ENCODE results near the gene PTPMT1. TPM values are rescaled to one million over a fixed set of nuclear protein-coding genes. Genes with fewer than 3 reads are reported as not detected.

Gene PTPMT1
- polyA plus RNA-seq, 2 of the 4 experiments (the other 2 are of a cell fraction): 63.4 to 69.2 TPM

DNA sequence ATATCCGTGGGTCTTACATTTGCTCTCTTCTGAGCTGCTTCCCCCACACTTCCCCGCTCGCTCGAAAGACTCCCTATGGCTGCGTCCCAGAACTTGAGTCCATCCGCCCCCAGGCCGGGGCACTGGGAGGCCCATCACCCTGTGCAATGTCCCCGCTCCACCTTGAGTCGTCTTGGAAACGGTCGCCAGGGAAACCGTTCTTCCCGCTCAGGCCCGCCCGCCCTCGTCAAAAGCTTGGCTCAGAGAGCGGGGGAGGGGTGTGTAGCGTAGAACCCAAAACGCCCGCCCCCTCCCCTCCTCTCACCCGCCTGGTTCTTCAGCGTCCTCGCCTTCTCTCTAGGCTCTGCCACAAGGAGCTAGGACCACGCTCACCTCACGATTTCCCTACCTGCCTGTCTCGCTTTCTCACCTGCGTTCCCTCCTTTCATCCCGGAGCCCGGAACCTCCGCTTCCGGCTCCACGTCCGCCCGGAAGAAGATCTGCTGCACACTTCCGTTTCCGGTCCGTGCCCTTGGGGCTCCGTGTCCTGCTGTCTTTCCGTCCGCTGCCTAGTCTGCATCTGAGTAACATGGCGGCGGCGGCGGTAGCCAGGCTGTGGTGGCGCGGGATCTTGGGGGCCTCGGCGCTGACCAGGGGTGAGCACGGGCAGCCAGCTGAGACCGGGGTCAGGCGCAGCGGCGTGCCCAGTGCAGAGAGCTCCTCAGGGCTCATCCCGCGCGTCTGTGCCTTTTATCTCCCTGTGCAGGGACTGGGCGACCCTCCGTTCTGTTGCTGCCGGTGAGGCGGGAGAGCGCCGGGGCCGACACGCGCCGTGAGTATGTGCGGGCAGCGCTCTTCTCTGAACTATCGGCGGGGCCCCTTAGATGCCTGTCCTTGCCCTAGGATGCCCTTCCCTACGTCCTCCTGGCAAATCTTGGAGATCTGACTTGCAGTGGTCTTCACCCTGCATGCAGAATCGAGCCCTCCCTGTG, 13.4 kb downstream of the PTPMT1 start, which contains the start of the genes KBTBD4 and NDUFS3 (continued):
- TF ChIP-seq NR3C1 (IDR thresholded peaks at IDR 0.05): no peak
- TF ChIP-seq, protein P1, sequence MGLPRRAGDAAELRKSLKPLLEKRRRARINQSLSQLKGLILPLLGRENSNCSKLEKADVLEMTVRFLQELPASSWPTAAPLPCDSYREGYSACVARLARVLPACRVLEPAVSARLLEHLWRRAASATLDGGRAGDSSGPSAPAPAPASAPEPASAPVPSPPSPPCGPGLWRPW (IDR thresholded peaks at IDR 0.05): no peak
- TF ChIP-seq MAFK (IDR thresholded peaks at IDR 0.05; ENCODE audit: partially characterized antibody): no peak
- TF ChIP-seq, protein P2, sequence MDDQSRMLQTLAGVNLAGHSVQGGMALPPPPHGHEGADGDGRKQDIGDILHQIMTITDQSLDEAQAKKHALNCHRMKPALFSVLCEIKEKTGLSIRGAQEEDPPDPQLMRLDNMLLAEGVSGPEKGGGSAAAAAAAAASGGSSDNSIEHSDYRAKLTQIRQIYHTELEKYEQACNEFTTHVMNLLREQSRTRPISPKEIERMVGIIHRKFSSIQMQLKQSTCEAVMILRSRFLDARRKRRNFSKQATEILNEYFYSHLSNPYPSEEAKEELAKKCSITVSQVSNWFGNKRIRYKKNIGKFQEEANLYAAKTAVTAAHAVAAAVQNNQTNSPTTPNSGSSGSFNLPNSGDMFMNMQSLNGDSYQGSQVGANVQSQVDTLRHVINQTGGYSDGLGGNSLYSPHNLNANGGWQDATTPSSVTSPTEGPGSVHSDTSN (IDR thresholded peaks at IDR 0.05): peak; percentile 69
- TF ChIP-seq, protein P3, sequence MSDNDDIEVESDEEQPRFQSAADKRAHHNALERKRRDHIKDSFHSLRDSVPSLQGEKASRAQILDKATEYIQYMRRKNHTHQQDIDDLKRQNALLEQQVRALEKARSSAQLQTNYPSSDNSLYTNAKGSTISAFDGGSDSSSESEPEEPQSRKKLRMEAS (IDR thresholded peaks at IDR 0.05): peak; percentile 95
- no peak for TF ChIP-seq SMC3 (IDR thresholded peaks at IDR 0.05)
- TF ChIP-seq, protein P4, sequence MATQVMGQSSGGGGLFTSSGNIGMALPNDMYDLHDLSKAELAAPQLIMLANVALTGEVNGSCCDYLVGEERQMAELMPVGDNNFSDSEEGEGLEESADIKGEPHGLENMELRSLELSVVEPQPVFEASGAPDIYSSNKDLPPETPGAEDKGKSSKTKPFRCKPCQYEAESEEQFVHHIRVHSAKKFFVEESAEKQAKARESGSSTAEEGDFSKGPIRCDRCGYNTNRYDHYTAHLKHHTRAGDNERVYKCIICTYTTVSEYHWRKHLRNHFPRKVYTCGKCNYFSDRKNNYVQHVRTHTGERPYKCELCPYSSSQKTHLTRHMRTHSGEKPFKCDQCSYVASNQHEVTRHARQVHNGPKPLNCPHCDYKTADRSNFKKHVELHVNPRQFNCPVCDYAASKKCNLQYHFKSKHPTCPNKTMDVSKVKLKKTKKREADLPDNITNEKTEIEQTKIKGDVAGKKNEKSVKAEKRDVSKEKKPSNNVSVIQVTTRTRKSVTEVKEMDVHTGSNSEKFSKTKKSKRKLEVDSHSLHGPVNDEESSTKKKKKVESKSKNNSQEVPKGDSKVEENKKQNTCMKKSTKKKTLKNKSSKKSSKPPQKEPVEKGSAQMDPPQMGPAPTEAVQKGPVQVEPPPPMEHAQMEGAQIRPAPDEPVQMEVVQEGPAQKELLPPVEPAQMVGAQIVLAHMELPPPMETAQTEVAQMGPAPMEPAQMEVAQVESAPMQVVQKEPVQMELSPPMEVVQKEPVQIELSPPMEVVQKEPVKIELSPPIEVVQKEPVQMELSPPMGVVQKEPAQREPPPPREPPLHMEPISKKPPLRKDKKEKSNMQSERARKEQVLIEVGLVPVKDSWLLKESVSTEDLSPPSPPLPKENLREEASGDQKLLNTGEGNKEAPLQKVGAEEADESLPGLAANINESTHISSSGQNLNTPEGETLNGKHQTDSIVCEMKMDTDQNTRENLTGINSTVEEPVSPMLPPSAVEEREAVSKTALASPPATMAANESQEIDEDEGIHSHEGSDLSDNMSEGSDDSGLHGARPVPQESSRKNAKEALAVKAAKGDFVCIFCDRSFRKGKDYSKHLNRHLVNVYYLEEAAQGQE (IDR thresholded peaks at IDR 0.05): peak; percentile 42; the same call in 1 of the 2 replicates
- no peak for TF ChIP-seq EHF (CRISPR knock-in tag; IDR thresholded peaks at IDR 0.05)
- TF ChIP-seq FOXS1 (CRISPR knock-in tag; IDR thresholded peaks at IDR 0.05): no peak
- TF ChIP-seq, protein P5, sequence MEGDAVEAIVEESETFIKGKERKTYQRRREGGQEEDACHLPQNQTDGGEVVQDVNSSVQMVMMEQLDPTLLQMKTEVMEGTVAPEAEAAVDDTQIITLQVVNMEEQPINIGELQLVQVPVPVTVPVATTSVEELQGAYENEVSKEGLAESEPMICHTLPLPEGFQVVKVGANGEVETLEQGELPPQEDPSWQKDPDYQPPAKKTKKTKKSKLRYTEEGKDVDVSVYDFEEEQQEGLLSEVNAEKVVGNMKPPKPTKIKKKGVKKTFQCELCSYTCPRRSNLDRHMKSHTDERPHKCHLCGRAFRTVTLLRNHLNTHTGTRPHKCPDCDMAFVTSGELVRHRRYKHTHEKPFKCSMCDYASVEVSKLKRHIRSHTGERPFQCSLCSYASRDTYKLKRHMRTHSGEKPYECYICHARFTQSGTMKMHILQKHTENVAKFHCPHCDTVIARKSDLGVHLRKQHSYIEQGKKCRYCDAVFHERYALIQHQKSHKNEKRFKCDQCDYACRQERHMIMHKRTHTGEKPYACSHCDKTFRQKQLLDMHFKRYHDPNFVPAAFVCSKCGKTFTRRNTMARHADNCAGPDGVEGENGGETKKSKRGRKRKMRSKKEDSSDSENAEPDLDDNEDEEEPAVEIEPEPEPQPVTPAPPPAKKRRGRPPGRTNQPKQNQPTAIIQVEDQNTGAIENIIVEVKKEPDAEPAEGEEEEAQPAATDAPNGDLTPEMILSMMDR (IDR thresholded peaks at IDR 0.05): no peak
- TF ChIP-seq RCOR1 (IDR thresholded peaks at IDR 0.05; ENCODE audit: low read depth, low read length): no peak
- TF ChIP-seq CHD4 (IDR thresholded peaks at IDR 0.05; ENCODE audit: borderline replicate concordance): no peak
- TF ChIP-seq POLR2AphosphoS2 (conservative IDR thresholded peaks at IDR 0.05; ENCODE audit: low read length): no peak
- peak; percentile 78 for TF ChIP-seq POLR2A (IDR thresholded peaks at IDR 0.05; ENCODE audit: low read length)
- TF ChIP-seq CHD2 (IDR thresholded peaks at IDR 0.05; ENCODE audit: low read length, partially characterized antibody): peak; percentile 58
- peak; percentile 51; the same call in 1 of the 2 replicates for TF ChIP-seq PHF8 (IDR thresholded peaks at IDR 0.05; ENCODE audit: borderline replicate concordance, low read depth)
- TF ChIP-seq TFCP2L1 (CRISPR knock-in tag; IDR thresholded peaks at IDR 0.05): no peak
- peak in 1 of 2 experiments; percentile 20; a peak in 1 of 5 replicates for TF ChIP-seq RAD21 (conservative IDR thresholded peaks at IDR 0.05 in 1 of 2, IDR thresholded peaks at IDR 0.05 in 1 of 2)
- peak; percentile 60; the same call in 1 of the 2 replicates for TF ChIP-seq RFX5 (IDR thresholded peaks at IDR 0.05)
- TF ChIP-seq, protein P6, sequence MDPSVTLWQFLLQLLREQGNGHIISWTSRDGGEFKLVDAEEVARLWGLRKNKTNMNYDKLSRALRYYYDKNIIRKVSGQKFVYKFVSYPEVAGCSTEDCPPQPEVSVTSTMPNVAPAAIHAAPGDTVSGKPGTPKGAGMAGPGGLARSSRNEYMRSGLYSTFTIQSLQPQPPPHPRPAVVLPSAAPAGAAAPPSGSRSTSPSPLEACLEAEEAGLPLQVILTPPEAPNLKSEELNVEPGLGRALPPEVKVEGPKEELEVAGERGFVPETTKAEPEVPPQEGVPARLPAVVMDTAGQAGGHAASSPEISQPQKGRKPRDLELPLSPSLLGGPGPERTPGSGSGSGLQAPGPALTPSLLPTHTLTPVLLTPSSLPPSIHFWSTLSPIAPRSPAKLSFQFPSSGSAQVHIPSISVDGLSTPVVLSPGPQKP (IDR thresholded peaks at IDR 0.05; ENCODE audit: low read depth, low read length): no peak

Measured in A549 (cell line).